K562 (cell line): ENCODE measurements around the gene C19orf67. TPM values are rescaled to one million over a fixed set of nuclear protein-coding genes. Genes with fewer than 3 reads are reported as not detected.
A peak's percentile ranks its signal among the peaks of the same experiment; 100 is the strongest.

Experiments used
- EP400 ChIP-seq: fragments of 450-650 bp; IDR thresholded peaks from 2 replicates; pipeline ENCODE4 v1.6.1; 2017; ENCODE audit warnings: antibody characterized with exemption, mild to moderate bottlenecking, moderate library complexity
- IFI16 ChIP-seq: fragments of 250-450 bp; sonication (Bioruptor Pico); IDR thresholded peaks from 2 replicates; pipeline ENCODE4 v2.1.2; 2022; ENCODE audit warnings: mild to moderate bottlenecking, inconsistent platforms
- NR2C2 ChIP-seq, 2 experiments: fragments of 200-800 bp in 1 of 2; sonication (Bioruptor generic) in 1 of 2; sonication (generic) in 1 of 2; formaldehyde crosslinking in 1 of 2; IDR thresholded peaks; 2 replicates each; pipeline versions ENCODE4 v1.6.1 to v1.8.0; 2016 to 2022; ENCODE audit warnings: mild to moderate bottlenecking in 1 of 2, missing compliant biosample characterization in 1 of 2, missing genetic modification characterization in 1 of 2, missing genetic modification reagents in 1 of 2
- POLR2AphosphoS5 ChIP-seq: IDR thresholded peaks from 2 replicates; pipeline ENCODE4 v1.6.1; 2011; ENCODE audit warnings: mild to moderate bottlenecking, low read depth, low read length, moderate library complexity; ENCODE audit not compliant: control insufficient read depth, insufficient read depth
- PURB ChIP-seq: sonication (generic); formaldehyde crosslinking; IDR thresholded peaks from 2 replicates; pipeline ENCODE4 v1.9.0; 2021; ENCODE audit warnings: low read depth, mild to moderate bottlenecking, missing genetic modification reagents
- RB1 ChIP-seq: fragments of 450-650 bp; IDR thresholded peaks from 2 replicates; pipeline ENCODE4 v1.6.1; 2017; ENCODE audit warnings: low read depth, mild to moderate bottlenecking
- RNF219 ChIP-seq: fragments of 250-450 bp; sonication (Bioruptor Pico); IDR thresholded peaks from 2 replicates; pipeline ENCODE4 v1.5.0; 2022; ENCODE audit warnings: mild to moderate bottlenecking
- RUNX1 ChIP-seq: sonication (generic); IDR thresholded peaks from 2 replicates; pipeline ENCODE4 v1.6.1; 2016; ENCODE audit warnings: antibody characterized with exemption, low read depth
- SMC3 ChIP-seq: conservative IDR thresholded peaks from 2 replicates; pipeline ENCODE4 v1.6.1; 2011; ENCODE audit warnings: low read depth, low read length, improper control_type of control experiment; ENCODE audit not compliant: insufficient read depth
- SPI1 ChIP-seq: IDR thresholded peaks from 2 replicates; pipeline ENCODE4 v1.6.1; 2011; ENCODE audit warnings: low read depth, low read length, control low read depth, borderline replicate concordance
- YBX1 ChIP-seq: fragments of 450-650 bp; IDR thresholded peaks from 2 replicates; pipeline ENCODE4 v1.7.1; 2016; ENCODE audit warnings: mild to moderate bottlenecking
- ZFP1 ChIP-seq: fragments of 450-650 bp; formaldehyde crosslinking; IDR thresholded peaks from 2 replicates; pipeline ENCODE4 v1.4.0; 2020; ENCODE audit warnings: mild to moderate bottlenecking, mixed read lengths
- ZNF23 ChIP-seq: fragments of 250-450 bp; sonication (Bioruptor Pico); IDR thresholded peaks from 2 replicates; pipeline ENCODE4 v1.4.0; 2020; ENCODE audit warnings: mild to moderate bottlenecking
- ZNF431 ChIP-seq: sonication (generic); formaldehyde crosslinking; IDR thresholded peaks from 2 replicates; pipeline ENCODE4 v1.8.0; 2022; ENCODE audit warnings: mild to moderate bottlenecking, missing genetic modification reagents
- ZNF717 ChIP-seq: fragments of 250-450 bp; sonication (Bioruptor Pico); IDR thresholded peaks from 2 replicates; pipeline ENCODE4 v1.5.0; 2021
- polyA plus RNA-seq, 8 experiments: library from polyadenylated mRNA; depleted of rRNA in 4 of 8; stranded (reverse) in 5 of 8; unstranded in 3 of 8; fragments of >200 nt; fragmentation: Nextera tagmentation in 2 of 8; fragmentation: Illumina TruSeq in 1 of 8; extraction: Ambion mirVana in 2 of 8; extraction: Trizol in 1 of 8; gene quantifications; 2 replicates each; pipeline versions ENCODE4 v1.2.1 to v1.2.3, GENCODE V29; 2011 to 2014; ENCODE audit warnings: inconsistent platforms in 1 of 8, missing spikeins in 1 of 8
- total RNA-seq, 7 experiments: library from RNA; depleted of rRNA in 6 of 7; stranded (reverse); fragments of >200 nt in 6 of 7; fragmentation: Illumina TruSeq in 2 of 7; extraction: Trizol in 2 of 7; gene quantifications; 2 replicates each; pipeline versions ENCODE4 v1.2.1 to v1.2.3, GENCODE V29; 2011 to 2021; ENCODE audit warnings: low replicate concordance in 1 of 7

The C19orf67 gene
- total and polyA plus RNA-seq, 9 of the 15 experiments (the other 6 are each of a cell fraction or from before 2014, with no cell fraction given), result 0.29 to 1.8 (median 0.51) TPM; not detected in 3

- TF ChIP-seq PURB (CRISPR knock-in tag) (no peak), EP400 (no peak), ZNF431 (CRISPR knock-in tag) (no peak), NR2C2 (CRISPR knock-in tag; IDR thresholded peaks at IDR 0.05) (no peak), NR2C2 (tag; IDR thresholded peaks at IDR 0.05) (0 out of 2 replicates have a peak, but pooled peaks have one; percentile 17), RNF219 (no peak), RB1 (0 out of 2 replicates have a peak, but pooled peaks have one; percentile 12), POLR2AphosphoS5 (no peak), ZFP1 (CRISPR knock-in tag) (no peak), ZNF23 (CRISPR knock-in tag) (no peak), SMC3 (peak; percentile 31; the same call in 1 of the 2 replicates), IFI16 (CRISPR knock-in tag) (no peak), ZNF717 (CRISPR knock-in tag) (no peak), RUNX1 (no peak), YBX1 (no peak), SPI1 (peak; percentile 43; the same call in 1 of the 2 replicates)
Observed at GRCh38 chr19:14114854-14115253, 29.3 kb upstream of the C19orf67 start (continued).
